Measurements from ENCODE around the gene MUC15. TPM values are rescaled to one million over a fixed set of nuclear protein-coding genes. Genes with fewer than 3 reads are reported as not detected.

The MUC15 gene
- polyA plus RNA-seq, 1 of the 3 experiments (the other 2 are of a cell fraction) = not detected

- Histone ChIP-seq H3K27me3 (ENCODE audit: insufficient read depth) (no peaks in the 10 kb centered on the region), H2AFZ (ENCODE audit: low read depth) (no peak overlapping the region), H3K9me3 (peaks cover 9% of the 10 kb centered on the region; the same call in 1 of the 2 replicates), H3K36me3 (replicated peaks in 1 of 2; ENCODE audit: control insufficient read depth in 1 of 2, insufficient read depth in 2 of 2, low read length in 1 of 2) (no peaks in the 10 kb centered on the region), H3F3A (replicated peaks; ENCODE audit: insufficient read depth) (no peaks in the 10 kb centered on the region), H4K20me1 (ENCODE audit: insufficient read depth) (no peaks in the 10 kb centered on the region), H3K4me1 (ENCODE audit: control insufficient read depth in 1 of 2, insufficient read depth in 2 of 2, low read depth in 1 of 2, low read length in 1 of 2) (peaks cover 0 to 15% of the 10 kb centered on the region in 2 experiments; a peak in 2 of 4 replicates), H3K4me3 (ENCODE audit: low read depth in 2 of 2, low read length in 1 of 2) (no peak overlapping the region), H3K79me2 (ENCODE audit: insufficient read depth) (no peaks in the 10 kb centered on the region), H3K27ac (ENCODE audit: low read depth in 2 of 2, low read length in 1 of 2) (no peak overlapping the region), H3K4me2 (no peak overlapping the region), H3K9ac (no peak overlapping the region), H3K9me2 (no peaks in the 10 kb centered on the region)
- WGBS (ENCODE audit: low lambda C conversion rate) = 78% methylated on average over 2 of the region's 2 CpGs
- TF ChIP-seq EP300 (IDR thresholded peaks at IDR 0.05; ENCODE audit: borderline replicate concordance in 1 of 2, low read depth in 1 of 2, low read length in 1 of 2) = no peak
- no peak for TF ChIP-seq FOSL2 (IDR thresholded peaks at IDR 0.05; ENCODE audit: borderline replicate concordance, low read depth)
- no peak for TF ChIP-seq RXRA (IDR thresholded peaks at IDR 0.05; ENCODE audit: borderline replicate concordance, low read depth)
- no peak for TF ChIP-seq CTCF (IDR thresholded peaks at IDR 0.05)
- TF ChIP-seq YY1 (IDR thresholded peaks at IDR 0.05; ENCODE audit: low read depth) = no peak
- ChIA-PET POLR2A (no interaction called here), CTCF (interaction anchor here (0.7 to 1.0 kb wide), 2 partner anchors 545 to 771 kb away, joined by 3 read pairs; no protein-coding TSS in a partner anchor)
- DNase-seq = no peak
Measured at GRCh38 chr11:26613759-26614158, 41.7 kb upstream of the MUC15 start.

- H3K9ac ChIP-seq = no peak overlapping the region
- POLR2A ChIA-PET = no interaction called here
- no peaks in the 10 kb centered on the region for H3K36me3 ChIP-seq (replicated peaks in 1 of 2; ENCODE audit: control insufficient read depth in 1 of 2, insufficient read depth in 2 of 2, low read length in 1 of 2)
- DNase-seq = no peak
- CTCF ChIA-PET = no interaction called here
- no peak overlapping the region for H3K27ac ChIP-seq (ENCODE audit: low read depth in 2 of 2, low read length in 1 of 2)
- H3K4me2 ChIP-seq = no peak overlapping the region
- H3K9me2 ChIP-seq = no peaks in the 10 kb centered on the region
- H4K20me1 ChIP-seq (ENCODE audit: insufficient read depth) = no peaks in the 10 kb centered on the region
- no peak overlapping the region for H3K4me3 ChIP-seq (ENCODE audit: low read depth in 2 of 2, low read length in 1 of 2)
- no peaks in the 10 kb centered on the region for H3K4me1 ChIP-seq (ENCODE audit: control insufficient read depth in 1 of 2, insufficient read depth in 2 of 2, low read depth in 1 of 2, low read length in 1 of 2)
- H2AFZ ChIP-seq (ENCODE audit: low read depth) = no peak overlapping the region
- TF ChIP-seq GATA2 (CRISPR knock-in tag; IDR thresholded peaks at IDR 0.05) = no peak
- no peak for TF ChIP-seq EZH2phosphoT487 (IDR thresholded peaks at IDR 0.05; ENCODE audit: borderline replicate concordance, low read depth)
- TF ChIP-seq TCF12 (IDR thresholded peaks at IDR 0.05) = no peak
- no peak for TF ChIP-seq TAF1 (IDR thresholded peaks at IDR 0.05; ENCODE audit: borderline replicate concordance, low read depth, low read length)
- no peak for TF ChIP-seq NFIC (IDR thresholded peaks at IDR 0.05; ENCODE audit: borderline replicate concordance)
- TF ChIP-seq MXI1 (IDR thresholded peaks at IDR 0.05; ENCODE audit: low read depth, low read length) = no peak
- TF ChIP-seq ELF1 (IDR thresholded peaks at IDR 0.05) = no peak
- no peak for TF ChIP-seq NRF1 (IDR thresholded peaks at IDR 0.05; ENCODE audit: low read depth, low read length)
- TF ChIP-seq USF1 (IDR thresholded peaks at IDR 0.05; ENCODE audit: borderline replicate concordance, low read depth) = no peak
- no peak for TF ChIP-seq MEF2A (IDR thresholded peaks at IDR 0.05; ENCODE audit: borderline replicate concordance, low read depth)
- TF ChIP-seq YY1 (IDR thresholded peaks at IDR 0.05; ENCODE audit: low read depth) = no peak
- TF ChIP-seq ZBTB33 (IDR thresholded peaks at IDR 0.05; ENCODE audit: borderline replicate concordance, low read depth) = no peak
- TF ChIP-seq FOSL2 (IDR thresholded peaks at IDR 0.05; ENCODE audit: borderline replicate concordance, low read depth) = no peak
- TF ChIP-seq GABPA (IDR thresholded peaks at IDR 0.05; ENCODE audit: low read depth) = no peak
- H3K27me3 ChIP-seq (ENCODE audit: insufficient read depth) = no peaks in the 10 kb centered on the region
- H3K79me2 ChIP-seq (ENCODE audit: insufficient read depth) = no peaks in the 10 kb centered on the region
- 64% methylated on average over 6 of the region's 9 CpGs for WGBS (ENCODE audit: low lambda C conversion rate)
- H3K9me3 ChIP-seq = peaks cover 9% of the 10 kb centered on the region; the same call in 1 of the 2 replicates
- no peaks in the 10 kb centered on the region for H3F3A ChIP-seq (replicated peaks; ENCODE audit: insufficient read depth)
Measured at GRCh38 chr11:26608507-26609146, 36.6 kb upstream of the MUC15 start.

All from SK-N-SH (cell line).